SK-N-SH (cell line): ENCODE measurements around the gene MARCHF10. TPM values are rescaled to one million over a fixed set of nuclear protein-coding genes. Genes with fewer than 3 reads are reported as not detected.

ENCODE experiments used
- CTCF ChIA-PET: fragments of 300-600, 350-600 bp; formaldehyde crosslinking; extraction: SDS; loops from one replicate; lab custom pipeline; 2021; lab: Yijun Ruan, JAX
- POLR2A ChIA-PET: fragments of 350-600 bp; sonication (Branson Sonifier 250); formaldehyde crosslinking; extraction: SDS; loops from one replicate; lab custom pipeline; 2020; ENCODE audit warnings: antibody characterized with exemption, inconsistent platforms; lab: Yijun Ruan, JAX
- DNase-seq: peaks from one replicate; pipeline ENCODE4 v3.0.0; 2012
- H2AFZ ChIP-seq: fragments of 200-600 bp; sonication (generic); 2 replicates; pipeline ENCODE4 v1.8.1; 2016; ENCODE audit warnings: antibody characterized with exemption, mild to moderate bottlenecking, low read depth
- H3F3A ChIP-seq: fragments of 200-600 bp; sonication (generic); replicated peaks from 2 replicates; pipeline ENCODE3; 2016; ENCODE audit warnings: antibody characterized with exemption, mild to moderate bottlenecking; ENCODE audit not compliant: insufficient read depth
- H3K27ac ChIP-seq, 2 experiments: fragments of 200-500 bp in 1 of 2; fragments of 200-600 bp in 1 of 2; sonication (Bioruptor generic) in 1 of 2; sonication (generic), shearing (Covaris generic) in 1 of 2; 2 replicates each; pipeline versions ENCODE4 v1.5.1 to v1.6.1; 2014 to 2016; ENCODE audit warnings: low read depth in 2 of 2, inconsistent platforms in 1 of 2, low read length in 1 of 2, mild to moderate bottlenecking in 1 of 2, mixed read lengths in 1 of 2
- H3K27me3 ChIP-seq: fragments of 200-600 bp; sonication (generic), shearing (Covaris generic); 2 replicates; pipeline ENCODE4 v1.6.1; 2016; ENCODE audit warnings: mixed run types; ENCODE audit not compliant: insufficient read depth
- H3K36me3 ChIP-seq, 2 experiments: fragments of 200-500 bp in 1 of 2; fragments of 200-600 bp in 1 of 2; sonication (Bioruptor generic) in 1 of 2; sonication (generic) in 1 of 2; replicated peaks in 1 of 2; 2 replicates each; pipeline versions ENCODE3 to v1.5.1; 2014 to 2016; ENCODE audit warnings: low read length in 1 of 2, mild to moderate bottlenecking in 1 of 2; ENCODE audit not compliant: insufficient read depth in 2 of 2, control insufficient read depth in 1 of 2
- H3K4me1 ChIP-seq, 2 experiments: fragments of 200-500 bp in 1 of 2; fragments of 200-600 bp in 1 of 2; sonication (Bioruptor generic) in 1 of 2; sonication (generic), shearing (Covaris generic) in 1 of 2; 2 replicates each; pipeline versions ENCODE4 v1.5.1 to v1.6.1; 2014 to 2016; ENCODE audit warnings: low read depth in 1 of 2, low read length in 1 of 2, mixed run types in 1 of 2; ENCODE audit not compliant: insufficient read depth in 2 of 2, control insufficient read depth in 1 of 2
- H3K4me2 ChIP-seq: fragments of 200-600 bp; sonication (generic), shearing (Covaris generic); 2 replicates; pipeline ENCODE4 v1.6.1; 2017; ENCODE audit warnings: mixed run types
- H3K4me3 ChIP-seq, 2 experiments: fragments of 200-500 bp in 1 of 2; fragments of 200-600 bp in 1 of 2; sonication (Bioruptor generic) in 1 of 2; sonication (generic), shearing (Covaris generic) in 1 of 2; 2 replicates each; pipeline versions ENCODE4 v1.5.1 to v1.8.1; 2014 to 2016; ENCODE audit warnings: low read depth in 2 of 2, inconsistent platforms in 1 of 2, low read length in 1 of 2, mild to moderate bottlenecking in 1 of 2, mixed read lengths in 1 of 2, moderate library complexity in 1 of 2
- H3K79me2 ChIP-seq: fragments of 200-600 bp; sonication (generic); 2 replicates; pipeline ENCODE4 v1.8.1; 2017; ENCODE audit warnings: mild to moderate bottlenecking; ENCODE audit not compliant: insufficient read depth
- H3K9ac ChIP-seq: fragments of 200-600 bp; sonication (generic); 2 replicates; pipeline ENCODE4 v1.6.1; 2017; ENCODE audit warnings: mixed run types
- H3K9me2 ChIP-seq: fragments of 200-600 bp; sonication (generic); 2 replicates; pipeline ENCODE4 v1.6.1; 2017; ENCODE audit warnings: mixed run types
- H3K9me3 ChIP-seq: fragments of 200-600 bp; sonication (generic); 2 replicates; pipeline ENCODE4 v1.6.1; 2017; ENCODE audit warnings: mixed run types, mild to moderate bottlenecking, moderate library complexity
- H4K20me1 ChIP-seq: fragments of 200-600 bp; sonication (generic); 2 replicates; pipeline ENCODE4 v1.6.1; 2017; ENCODE audit warnings: mild to moderate bottlenecking, mixed run types; ENCODE audit not compliant: insufficient read depth
- ELF1 ChIP-seq: IDR thresholded peaks from 2 replicates; pipeline ENCODE4 v1.4.0; 2012
- EP300 ChIP-seq, 2 experiments: IDR thresholded peaks; 2 replicates each; pipeline versions ENCODE4 v1.4.0 to v1.6.1; 2012; ENCODE audit warnings: borderline replicate concordance in 1 of 2, low read depth in 1 of 2, low read length in 1 of 2
- EZH2phosphoT487 ChIP-seq: fragments of 200-600 bp; sonication (generic); IDR thresholded peaks from 2 replicates; pipeline ENCODE4 v1.6.1; 2017; ENCODE audit warnings: low read depth, mixed run types, mild to moderate bottlenecking, antibody characterized with exemption, moderate library complexity, borderline replicate concordance
- GABPA ChIP-seq: IDR thresholded peaks from 2 replicates; pipeline ENCODE4 v1.4.0; 2012; ENCODE audit warnings: low read depth, mild to moderate bottlenecking
- MEF2A ChIP-seq: IDR thresholded peaks from 2 replicates; pipeline ENCODE4 v1.4.0; 2012; ENCODE audit warnings: low read depth, borderline replicate concordance
- NFIC ChIP-seq: IDR thresholded peaks from 2 replicates; pipeline ENCODE4 v1.4.0; 2012; ENCODE audit warnings: borderline replicate concordance
- POLR2AphosphoS5 ChIP-seq: IDR thresholded peaks from 2 replicates; pipeline ENCODE4 v1.6.1; 2012; ENCODE audit warnings: low read depth, low read length
- RXRA ChIP-seq: IDR thresholded peaks from 2 replicates; pipeline ENCODE4 v1.4.0; 2012; ENCODE audit warnings: low read depth, mild to moderate bottlenecking, borderline replicate concordance
- SIN3A ChIP-seq: IDR thresholded peaks from 2 replicates; pipeline ENCODE4 v1.6.1; 2012; ENCODE audit warnings: low read depth, mild to moderate bottlenecking, low read length, moderate library complexity, borderline replicate concordance
- USF2 ChIP-seq: fragments of 150-350 bp; IDR thresholded peaks from 2 replicates; pipeline ENCODE4 v1.6.1; 2017; ENCODE audit warnings: antibody characterized with exemption, low read length, low read depth, borderline replicate concordance
- YY1 ChIP-seq: IDR thresholded peaks from 2 replicates; pipeline ENCODE4 v1.4.0; 2012; ENCODE audit warnings: low read depth, mild to moderate bottlenecking
- whole genome bisulfite sequencing: methylation state at CpG from one replicate; pipeline ENCODE4 v1.1.6; 2017; ENCODE audit warnings: low lambda C conversion rate; 5-methylcytosine and 5-hydroxymethylcytosine counted together
- polyA plus RNA-seq, 3 experiments: library from polyadenylated mRNA; depleted of rRNA; stranded (reverse); fragments of >200 nt; gene quantifications; 2 replicates each; pipeline ENCODE4 v1.2.3, GENCODE V29; 2012
- TF ChIP-seq, protein P1 (sequence below): IDR thresholded peaks from 2 replicates; pipeline ENCODE4 v1.4.0; 2012; ENCODE audit warnings: low read depth, borderline replicate concordance

MARCHF10 gene
- polyA plus RNA-seq, 1 of the 3 experiments (the other 2 are of a cell fraction): 0.16 TPM

- Histone ChIP-seq H3K9me2 (no peaks in the 10 kb centered on the region), H3K9me3 (peaks cover 5% of the 10 kb centered on the region), H3K9ac (no peak overlapping the region), H3F3A (peaks cover 5% of the 10 kb centered on the region), H3K4me3 (no peak overlapping the region; a peak in 1 of 4 replicates), H3K4me1 (peaks cover 6 to 30% of the 10 kb centered on the region in 2 experiments; a peak in 2 of 4 replicates), H4K20me1 (no peaks in the 10 kb centered on the region), H2AFZ (no peak overlapping the region), H3K79me2 (peaks cover 10% of the 10 kb centered on the region; the same call in 1 of the 2 replicates), H3K27ac (no peak overlapping the region), H3K27me3 (no peaks in the 10 kb centered on the region), H3K36me3 (no peaks in the 10 kb centered on the region), H3K4me2 (no peak overlapping the region)
- no peak for DNase-seq
- ChIA-PET POLR2A (no interaction called here), CTCF (interaction anchor here (0.9 to 1.3 kb wide), 3 partner anchors 35 to 374 kb away, joined by 3 read pairs; no protein-coding TSS in a partner anchor)
- 37% methylated on average over 2 of the region's 2 CpGs for WGBS
- TF ChIP-seq, protein P1, sequence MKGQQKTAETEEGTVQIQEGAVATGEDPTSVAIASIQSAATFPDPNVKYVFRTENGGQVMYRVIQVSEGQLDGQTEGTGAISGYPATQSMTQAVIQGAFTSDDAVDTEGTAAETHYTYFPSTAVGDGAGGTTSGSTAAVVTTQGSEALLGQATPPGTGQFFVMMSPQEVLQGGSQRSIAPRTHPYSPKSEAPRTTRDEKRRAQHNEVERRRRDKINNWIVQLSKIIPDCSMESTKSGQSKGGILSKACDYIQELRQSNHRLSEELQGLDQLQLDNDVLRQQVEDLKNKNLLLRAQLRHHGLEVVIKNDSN: 0 out of 2 replicates have a peak, but pooled peaks have one; percentile 27
- no peak for TF ChIP-seq MEF2A
- TF ChIP-seq, all 33 proteins: peak for 1
Measured at GRCh38 chr17:62708587-62708986, 99.5 kb downstream of the MARCHF10 start.

DNA sequence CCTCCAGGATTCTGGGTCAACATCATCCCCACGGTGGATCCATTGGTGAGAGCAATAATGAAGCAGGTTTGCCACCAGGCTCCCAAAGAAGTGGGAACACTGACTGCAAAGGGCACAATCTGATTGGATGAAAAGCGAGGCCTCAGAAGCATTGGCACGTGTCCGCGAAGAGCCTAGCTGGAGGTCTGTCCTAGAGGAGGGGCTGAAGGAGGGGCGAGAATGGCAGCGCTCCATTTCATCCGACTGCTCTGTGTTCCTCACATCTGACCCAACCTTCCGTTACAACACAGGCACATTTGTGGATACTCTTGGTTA is 100.7 kb downstream of the MARCHF10 start:
- Histone ChIP-seq H3K9me2 (no peaks in the 10 kb centered on the region), H3K27me3 (no peaks in the 10 kb centered on the region), H3K9me3 (peaks cover 5% of the 10 kb centered on the region), H2AFZ (no peak overlapping the region), H4K20me1 (no peaks in the 10 kb centered on the region), H3K27ac (no peak overlapping the region), H3K4me2 (no peak overlapping the region), H3K36me3 (no peaks in the 10 kb centered on the region), H3K4me1 (peaks cover 15 to 33% of the 10 kb centered on the region in 2 experiments; a peak in 3 of 4 replicates), H3K79me2 (peaks cover 10% of the 10 kb centered on the region; the same call in 1 of the 2 replicates), H3F3A (peaks cover 9% of the 10 kb centered on the region), H3K4me3 (no peak overlapping the region), H3K9ac (no peak overlapping the region)
- CTCF ChIA-PET: interaction anchor here (1.0 to 6.3 kb wide), 3 partner anchors 12 to 260 kb away, joined by 3 to 61 read pairs (median 3); partner anchors contain the start of gene TANC2
- DNase-seq: no peak
- 97% methylated on average over 9 of the region's 9 CpGs for WGBS
- POLR2A ChIA-PET: no interaction called here
- TF ChIP-seq NFIC (no peak), POLR2AphosphoS5 (no peak), SIN3A (no peak), EP300 (IDR thresholded peaks at IDR 0.05; ENCODE audit: borderline replicate concordance in 1 of 2, low read depth in 1 of 2, low read length in 1 of 2) (no peak), USF2 (no peak), YY1 (no peak), RXRA (no peak), EZH2phosphoT487 (no peak), ELF1 (no peak), GABPA (no peak)
